GM10266 (cell line): Measurements from ENCODE around the gene SRBD1.

Experiments
- DNase-seq: peaks from one replicate; pipeline ENCODE4 v3.0.0; 2012; ENCODE audit errors: extremely low spot score
- CTCF ChIP-seq: IDR thresholded peaks from 2 replicates; pipeline ENCODE4 v1.5.1; 2012; ENCODE audit warnings: mild to moderate bottlenecking, low read depth; ENCODE audit not compliant: control insufficient read depth, insufficient read depth; ENCODE audit errors: missing control alignments

Gene SRBD1

DNA sequence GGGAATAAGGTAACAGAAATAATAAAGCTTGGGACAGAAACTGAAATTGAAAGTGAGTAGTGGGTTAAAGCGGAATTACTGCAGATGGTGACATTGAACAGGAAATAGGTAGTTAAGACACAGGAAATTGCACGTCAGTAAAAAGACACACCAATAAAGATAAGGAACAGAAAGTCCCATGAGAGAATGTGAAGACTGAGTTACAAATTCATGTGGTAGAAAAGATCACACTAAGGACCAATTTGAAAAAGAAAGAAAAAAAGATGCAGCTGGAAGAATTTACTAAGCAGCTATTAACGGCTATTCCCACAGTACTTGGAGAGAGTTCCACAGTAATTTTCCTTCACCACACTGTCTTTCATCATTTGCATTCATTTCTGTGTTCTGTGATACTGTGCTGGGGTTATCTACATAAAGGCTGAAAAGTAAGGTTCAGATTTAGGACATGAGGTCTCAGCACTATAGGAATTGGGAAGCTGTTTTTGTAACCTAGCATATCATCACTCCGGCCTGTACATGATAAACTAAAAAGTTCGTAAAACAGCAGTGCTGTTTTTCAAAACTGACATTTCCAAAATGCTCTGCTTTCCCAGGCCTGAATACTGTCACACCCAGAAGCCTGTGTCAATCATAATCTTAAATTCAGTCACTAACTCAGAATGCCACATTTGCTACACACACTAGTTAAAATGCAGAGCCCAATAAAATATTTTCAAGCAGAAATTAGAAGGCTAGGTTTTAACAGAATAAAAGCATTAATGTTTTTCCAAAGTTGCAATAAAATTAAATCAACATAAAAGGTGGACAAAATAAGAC is 42.9 kb downstream of the SRBD1 start:
- peak; percentile 60 for DNase-seq
- TF ChIP-seq CTCF: no peak

DNA sequence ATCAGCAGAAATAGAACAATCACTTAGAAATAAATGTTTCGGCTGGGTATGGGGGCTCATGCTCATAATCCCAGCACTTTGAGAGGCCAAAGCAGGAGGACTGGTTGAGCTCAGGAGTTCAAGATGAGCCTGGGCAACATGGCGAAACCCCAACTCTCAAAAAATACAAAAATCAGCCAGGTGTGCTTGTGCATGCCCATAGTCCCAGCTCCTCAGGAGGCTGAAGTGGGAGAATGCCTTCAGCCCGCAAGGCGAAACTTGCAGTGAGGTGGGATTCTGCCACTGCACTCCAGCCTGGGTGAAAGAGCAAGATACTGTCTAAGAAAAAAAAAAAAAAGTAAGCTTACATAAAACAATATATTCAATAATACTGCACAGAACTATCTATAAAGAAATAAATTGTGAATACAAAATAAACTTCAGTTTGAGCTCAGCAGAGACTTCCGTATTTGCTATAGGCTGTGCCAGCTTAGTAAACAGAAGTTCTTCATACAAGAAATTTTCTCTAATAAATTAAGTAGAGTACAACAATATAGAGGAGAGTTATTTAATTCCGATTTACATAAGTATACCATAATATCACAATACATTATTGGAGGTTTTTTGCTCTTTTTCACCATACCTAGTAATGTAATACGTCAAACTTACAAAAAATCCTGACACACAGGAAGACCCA is 43.6 kb downstream of the SRBD1 start:
- no peak for DNase-seq
- TF ChIP-seq CTCF: no peak

DNA sequence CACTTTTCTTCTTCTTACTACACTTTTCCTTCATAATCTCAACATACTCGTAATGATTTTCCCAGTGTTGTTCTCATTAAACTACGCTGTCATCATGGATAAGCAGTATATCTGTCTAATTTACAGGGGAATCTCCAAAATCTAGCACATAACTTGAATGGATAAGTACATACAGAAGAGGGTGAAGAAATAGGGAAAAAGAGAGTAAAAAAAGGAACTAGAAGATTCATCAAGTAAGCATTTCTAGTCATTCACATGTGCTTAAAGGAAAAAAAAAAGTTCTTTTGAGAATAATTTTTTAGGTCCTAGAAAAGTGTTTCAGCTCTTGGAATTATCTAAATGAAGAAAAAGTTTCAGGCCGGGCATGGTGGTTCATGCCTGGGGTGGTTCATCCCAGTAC is 51.6 kb downstream of the SRBD1 start:
- TF ChIP-seq CTCF: no peak
- DNase-seq: no peak

GRCh38 chr2:45554742-45555140 is 56.3 kb downstream of the SRBD1 start:
- no peak for TF ChIP-seq CTCF
- DNase-seq: no peak

GRCh38 chr2:45554073-45554741 is 56.9 kb downstream of the SRBD1 start:
- no peak for TF ChIP-seq CTCF
- DNase-seq: no peak

GRCh38 chr2:45551862-45552261 is 59.2 kb downstream of the SRBD1 start:
- no peak for DNase-seq
- no peak for TF ChIP-seq CTCF

DNA sequence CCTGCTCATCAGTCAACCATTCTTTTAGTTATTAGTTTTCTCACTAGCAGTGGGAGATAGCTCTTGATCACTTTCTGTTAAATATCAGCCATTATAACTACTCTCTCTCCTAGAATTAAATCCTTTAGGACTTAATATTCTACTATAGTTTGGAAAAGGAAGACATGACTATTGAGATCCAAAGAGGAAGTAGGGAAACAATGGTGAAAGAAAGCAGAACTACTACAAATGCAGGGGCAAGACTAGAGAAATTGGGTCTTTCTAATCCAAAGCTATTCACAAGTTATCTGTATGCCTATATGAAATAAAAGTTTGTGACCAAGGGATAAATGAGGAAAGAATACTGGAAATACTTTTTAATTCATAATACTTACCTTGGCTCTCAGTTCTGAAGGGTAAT is 65.1 kb downstream of the SRBD1 start:
- no peak for TF ChIP-seq CTCF

More for the DNA sequence above, 65.1 kb downstream of the SRBD1 start:
- DNase-seq: no peak
